Prostate gland (tissue), 2 donors: Measurements from ENCODE around the gene PALM2AKAP2. TPM values are rescaled to one million over a fixed set of nuclear protein-coding genes. Genes with fewer than 3 reads are reported as not detected.

ENCODE experiments used
- DNase-seq: peaks from one replicate; pipeline ENCODE4 v3.0.0-alpha.2; 2019; ENCODE audit warnings: low spot score
- H3K27ac ChIP-seq, 2 donors: fragments of 200-600 bp; sonication (generic); 2 replicates each; pipeline ENCODE4 v1.5.1; 2017 to 2019
- H3K27me3 ChIP-seq: fragments of 200-600 bp; sonication (generic); replicated peaks from 2 replicates; pipeline ENCODE4 v1.5.1; 2019; ENCODE audit not compliant: insufficient read depth
- H3K36me3 ChIP-seq, 2 donors: fragments of 200-600 bp; sonication (generic); 1 replicate in 1 of 2; 2 replicates in 1 of 2; pipeline versions ENCODE4 v1.5.1 to v1.8.1; 2017 to 2019
- H3K4me1 ChIP-seq: fragments of 200-600 bp; sonication (generic); replicated peaks from 2 replicates; pipeline ENCODE4 v1.5.1; 2019
- H3K4me3 ChIP-seq, 2 donors: fragments of 200-600 bp; sonication (generic); 2 replicates each; pipeline ENCODE4 v1.5.1; 2017 to 2019
- H3K9me3 ChIP-seq: fragments of 200-600 bp; sonication (generic); 2 replicates; pipeline ENCODE4 v1.5.1; 2017
- POLR2A ChIP-seq: fragments of 450-650 bp; IDR thresholded peaks from one replicate; pipeline ENCODE4 v1.6.1; 2016; ENCODE audit warnings: antibody characterized with exemption, mild to moderate bottlenecking
- POLR2AphosphoS5 ChIP-seq: sonication (generic); formaldehyde crosslinking; IDR thresholded peaks from one replicate; pipeline ENCODE4 v1.6.1; 2017; ENCODE audit warnings: antibody characterized with exemption
- WGBS: methylation state at CpG from one replicate; pipeline ENCODE4 v1.1.5; 2018; 5-methylcytosine and 5-hydroxymethylcytosine counted together
- intact Hi-C: fragments of 100-400 bp; cut with DNase I; formaldehyde crosslinking; loops from one replicate; pipeline ENCODE4 v1.14.2; 2022
- total RNA-seq, 2 donors: library from RNA; depleted of rRNA; stranded (reverse); fragments of >200 nt; gene quantifications; one replicate each; pipeline ENCODE4 v1.1.0, GENCODE V29; 2016
- TF ChIP-seq, protein P1 (sequence below), 4 experiments: fragments of 200-600 bp in 2 of 4; fragments of 450-650 bp in 2 of 4; sonication (generic) in 2 of 4; IDR thresholded peaks; 1 replicate in 3 of 4; 2 replicates in 1 of 4; pipeline ENCODE4 v1.5.1; 2016 to 2019; ENCODE audit warnings: antibody characterized with exemption in 4 of 4, mild to moderate bottlenecking in 2 of 4, moderate library complexity in 2 of 4

PALM2AKAP2 gene
- total RNA-seq, 2 donors from 2014 or later = 0.27 to 0.62 TPM

DNA sequence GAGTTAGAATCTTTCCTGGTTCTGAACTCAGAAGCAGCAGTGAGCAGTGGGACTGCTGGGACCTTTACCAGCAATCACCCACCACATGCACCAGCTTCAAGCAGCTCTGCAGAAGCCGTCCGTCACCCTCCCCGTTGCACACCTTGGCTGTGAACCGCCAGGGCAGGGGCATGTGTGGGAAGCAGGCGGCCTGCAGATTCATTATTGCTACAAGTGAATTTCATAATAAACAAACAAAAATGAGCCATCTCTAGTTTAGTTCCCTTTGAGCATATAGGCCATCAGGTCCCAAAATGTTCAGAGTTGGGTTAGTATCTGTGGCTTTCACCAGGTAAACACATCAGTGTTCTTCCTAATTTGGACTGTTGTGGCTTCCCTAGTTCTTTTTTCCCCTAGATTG is 17.5 kb downstream of the PALM2AKAP2 start:
- 97% methylated on average over 5 of the region's 5 CpGs for WGBS
- H3K36me3 ChIP-seq = no peaks in the 10 kb centered on the region

GRCh38 chr9:109799141-109799540 is 19.1 kb downstream of the PALM2AKAP2 start:
- intact Hi-C loops = no loop called here
- H3K27me3 ChIP-seq = no peaks in the 10 kb centered on the region
- WGBS = 96% methylated on average over 3 of the region's 3 CpGs
- H3K27ac ChIP-seq = no peak overlapping the region
- H3K9me3 ChIP-seq = no peaks in the 10 kb centered on the region
- no peaks in the 10 kb centered on the region for H3K36me3 ChIP-seq
- no peak for DNase-seq
- no peaks in the 10 kb centered on the region for H3K4me1 ChIP-seq
- H3K4me3 ChIP-seq = no peak overlapping the region
- TF ChIP-seq POLR2AphosphoS5 (no peak), POLR2A (no peak)
- TF ChIP-seq, protein P1, sequence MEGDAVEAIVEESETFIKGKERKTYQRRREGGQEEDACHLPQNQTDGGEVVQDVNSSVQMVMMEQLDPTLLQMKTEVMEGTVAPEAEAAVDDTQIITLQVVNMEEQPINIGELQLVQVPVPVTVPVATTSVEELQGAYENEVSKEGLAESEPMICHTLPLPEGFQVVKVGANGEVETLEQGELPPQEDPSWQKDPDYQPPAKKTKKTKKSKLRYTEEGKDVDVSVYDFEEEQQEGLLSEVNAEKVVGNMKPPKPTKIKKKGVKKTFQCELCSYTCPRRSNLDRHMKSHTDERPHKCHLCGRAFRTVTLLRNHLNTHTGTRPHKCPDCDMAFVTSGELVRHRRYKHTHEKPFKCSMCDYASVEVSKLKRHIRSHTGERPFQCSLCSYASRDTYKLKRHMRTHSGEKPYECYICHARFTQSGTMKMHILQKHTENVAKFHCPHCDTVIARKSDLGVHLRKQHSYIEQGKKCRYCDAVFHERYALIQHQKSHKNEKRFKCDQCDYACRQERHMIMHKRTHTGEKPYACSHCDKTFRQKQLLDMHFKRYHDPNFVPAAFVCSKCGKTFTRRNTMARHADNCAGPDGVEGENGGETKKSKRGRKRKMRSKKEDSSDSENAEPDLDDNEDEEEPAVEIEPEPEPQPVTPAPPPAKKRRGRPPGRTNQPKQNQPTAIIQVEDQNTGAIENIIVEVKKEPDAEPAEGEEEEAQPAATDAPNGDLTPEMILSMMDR (IDR thresholded peaks at IDR 0.05) = no peak

More for the DNA sequence above, 17.5 kb downstream of the PALM2AKAP2 start:
- Histone ChIP-seq H3K27ac (no peak overlapping the region), H3K4me3 (no peak overlapping the region), H3K9me3 (no peaks in the 10 kb centered on the region), H3K4me1 (no peaks in the 10 kb centered on the region), H3K27me3 (no peaks in the 10 kb centered on the region)
- intact Hi-C loops = no loop called here
- no peak for TF ChIP-seq POLR2AphosphoS5
- no peak for TF ChIP-seq POLR2A
- TF ChIP-seq, protein P1 (IDR thresholded peaks at IDR 0.05) = no peak
- DNase-seq = no peak

DNA sequence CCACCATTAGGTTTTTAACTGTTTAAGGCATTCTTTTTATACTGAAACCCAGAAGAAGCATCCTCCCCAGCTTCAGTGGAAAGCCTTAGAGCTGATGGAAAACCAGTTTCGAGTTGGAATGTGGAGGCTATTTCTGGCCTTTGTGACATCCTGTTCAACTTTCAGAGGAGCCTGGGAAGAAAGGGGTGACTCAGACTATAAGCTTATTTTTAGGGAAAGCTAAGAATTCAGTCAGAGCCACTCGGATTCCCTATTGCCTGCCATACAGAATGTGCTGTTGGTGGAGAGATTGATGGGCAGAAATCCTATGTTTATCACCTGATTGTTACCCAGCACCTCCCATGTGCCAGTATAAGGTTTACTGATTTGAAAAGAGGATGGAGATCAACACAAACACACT is 19.8 kb downstream of the PALM2AKAP2 start:
- Histone ChIP-seq H3K27me3 (no peaks in the 10 kb centered on the region), H3K27ac (no peak overlapping the region), H3K4me1 (no peaks in the 10 kb centered on the region), H3K36me3 (no peaks in the 10 kb centered on the region), H3K4me3 (no peak overlapping the region), H3K9me3 (no peaks in the 10 kb centered on the region)
- DNase-seq = no peak
- intact Hi-C loops = no loop called here
- 48% methylated on average over 2 of the region's 2 CpGs for WGBS
- TF ChIP-seq POLR2AphosphoS5 = no peak
- TF ChIP-seq, protein P1 (IDR thresholded peaks at IDR 0.05) = no peak
- TF ChIP-seq POLR2A = no peak

- no peak overlapping the region for H3K27ac ChIP-seq
- H3K4me3 ChIP-seq = no peak overlapping the region
- intact Hi-C loops = no loop called here
- WGBS = 100% methylated on average over 1 of the region's 1 CpG
- H3K4me1 ChIP-seq = no peaks in the 10 kb centered on the region
- no peaks in the 10 kb centered on the region for H3K27me3 ChIP-seq
- no peak for DNase-seq
- H3K36me3 ChIP-seq = no peaks in the 10 kb centered on the region
- TF ChIP-seq POLR2A (no peak), POLR2AphosphoS5 (no peak)
- no peaks in the 10 kb centered on the region for H3K9me3 ChIP-seq
Measured at GRCh38 chr9:109801484-109801883, 21.5 kb downstream of the PALM2AKAP2 start.

- Histone ChIP-seq H3K27me3 (no peaks in the 10 kb centered on the region), H3K27ac (no peak overlapping the region), H3K4me3 (no peak overlapping the region), H3K36me3 (no peaks in the 10 kb centered on the region), H3K4me1 (no peaks in the 10 kb centered on the region), H3K9me3 (no peaks in the 10 kb centered on the region)
- WGBS = 95% methylated on average over 1 of the region's 1 CpG
- TF ChIP-seq, protein P1 (IDR thresholded peaks at IDR 0.05) = no peak
- TF ChIP-seq POLR2A = no peak
- TF ChIP-seq POLR2AphosphoS5 = no peak
- intact Hi-C loops = no loop called here
- DNase-seq = no peak
Measured at GRCh38 chr9:109802491-109802890, 22.5 kb downstream of the PALM2AKAP2 start.
